ENCODE measurements around the gene COG5. TPM values are rescaled to one million over a fixed set of nuclear protein-coding genes. Genes with fewer than 3 reads are reported as not detected.

Gene COG5
- total RNA-seq, 2 experiments from 2014 or later: 52.0 to 62.8 TPM

GRCh38 chr7:107534139-107534538 lies 29.6 kb downstream of the COG5 start:
- no peak overlapping the region for H3K4me3 Mint-ChIP-seq
- H3K4me1 Mint-ChIP-seq (ENCODE audit: low read depth): peaks cover 37% of the 10 kb centered on the region
- peaks cover 10% of the 10 kb centered on the region for H3K9me3 Mint-ChIP-seq
- H3K27ac Mint-ChIP-seq: no peak overlapping the region
- DNase-seq: no peak
- CTCF ChIA-PET: no interaction called here
- no peaks in the 10 kb centered on the region for H3K27me3 Mint-ChIP-seq (ENCODE audit: low read depth)
- peaks cover 51% of the 10 kb centered on the region for H3K36me3 Mint-ChIP-seq (ENCODE audit: low read depth)
- intact Hi-C loops (cut with micrococcal nuclease): no loop called here

GRCh38 chr7:107530751-107531150 lies 33.0 kb downstream of the COG5 start:
- H3K36me3 Mint-ChIP-seq (ENCODE audit: low read depth): peaks cover 33% of the 10 kb centered on the region
- CTCF ChIA-PET: interaction anchor here (0.6 kb wide), 1 partner anchor 1012 kb away, joined by 4 read pairs; no protein-coding TSS in a partner anchor

GRCh38 chr7:107528461-107528860 lies 35.3 kb downstream of the COG5 start:
- DNase-seq: no peak
- Mint-ChIP-seq H3K27ac (no peak overlapping the region), H3K4me1 (ENCODE audit: low read depth) (peaks cover 19% of the 10 kb centered on the region), H3K36me3 (ENCODE audit: low read depth) (peaks cover 24% of the 10 kb centered on the region), H3K4me3 (no peak overlapping the region), H3K27me3 (ENCODE audit: low read depth) (no peaks in the 10 kb centered on the region), H3K9me3 (no peaks in the 10 kb centered on the region)
- CTCF ChIA-PET: no interaction called here
- intact Hi-C loops (cut with micrococcal nuclease): no loop called here

More at GRCh38 chr7:107530751-107531150, 33.0 kb downstream of the COG5 start:
- no peaks in the 10 kb centered on the region for H3K27me3 Mint-ChIP-seq (ENCODE audit: low read depth)
- H3K27ac Mint-ChIP-seq: no peak overlapping the region
- H3K4me3 Mint-ChIP-seq: no peak overlapping the region
- H3K4me1 Mint-ChIP-seq (ENCODE audit: low read depth): peaks cover 38% of the 10 kb centered on the region
- DNase-seq: no peak
- intact Hi-C loops (cut with micrococcal nuclease): no loop called here
- H3K9me3 Mint-ChIP-seq: peaks cover 5% of the 10 kb centered on the region

- no peak overlapping the region for H3K4me3 Mint-ChIP-seq
- H3K27me3 Mint-ChIP-seq (ENCODE audit: low read depth): no peaks in the 10 kb centered on the region
- H3K4me1 Mint-ChIP-seq (ENCODE audit: low read depth): peaks cover 12% of the 10 kb centered on the region
- DNase-seq: no peak
- peaks cover 24% of the 10 kb centered on the region for H3K36me3 Mint-ChIP-seq (ENCODE audit: low read depth)
- CTCF ChIA-PET: no interaction called here
- intact Hi-C loops (cut with micrococcal nuclease): no loop called here
- H3K9me3 Mint-ChIP-seq: no peaks in the 10 kb centered on the region
- no peak overlapping the region for H3K27ac Mint-ChIP-seq
Observed at GRCh38 chr7:107527196-107527595, 36.5 kb downstream of the COG5 start.

- Mint-ChIP-seq H3K4me3 (no peak overlapping the region), H3K4me1 (ENCODE audit: low read depth) (peaks cover 10% of the 10 kb centered on the region), H3K27me3 (ENCODE audit: low read depth) (no peaks in the 10 kb centered on the region), H3K9me3 (no peaks in the 10 kb centered on the region), H3K27ac (no peak overlapping the region), H3K36me3 (ENCODE audit: low read depth) (peaks cover 29% of the 10 kb centered on the region)
- intact Hi-C loops (cut with micrococcal nuclease): no loop called here
- no peak for DNase-seq
- CTCF ChIA-PET: no interaction called here
Observed at GRCh38 chr7:107526672-107527071, 37.0 kb downstream of the COG5 start.

GRCh38 chr7:107506674-107507339 lies 56.9 kb downstream of the COG5 start:
- H3K36me3 Mint-ChIP-seq (ENCODE audit: low read depth): peaks cover 18% of the 10 kb centered on the region
- CTCF ChIA-PET: interaction anchor here (0.7 kb wide), 1 partner anchor 45 kb away, joined by 3 read pairs; no protein-coding TSS in a partner anchor
- no peak overlapping the region for H3K27ac Mint-ChIP-seq
- no peak overlapping the region for H3K4me3 Mint-ChIP-seq
- H3K4me1 Mint-ChIP-seq (ENCODE audit: low read depth): peaks cover 14% of the 10 kb centered on the region
- intact Hi-C loops (cut with micrococcal nuclease): no loop called here
- no peaks in the 10 kb centered on the region for H3K27me3 Mint-ChIP-seq (ENCODE audit: low read depth)
- peaks cover 1% of the 10 kb centered on the region for H3K9me3 Mint-ChIP-seq
- DNase-seq: no peak

GRCh38 chr7:107505997-107506673 lies 57.6 kb downstream of the COG5 start:
- peak; percentile 66 for DNase-seq
- Mint-ChIP-seq H3K27ac (no peak overlapping the region), H3K36me3 (ENCODE audit: low read depth) (peaks cover 18% of the 10 kb centered on the region), H3K9me3 (peaks cover 1% of the 10 kb centered on the region), H3K4me3 (no peak overlapping the region), H3K27me3 (ENCODE audit: low read depth) (no peaks in the 10 kb centered on the region), H3K4me1 (ENCODE audit: low read depth) (peaks cover 14% of the 10 kb centered on the region)
- CTCF ChIA-PET: no interaction called here
- intact Hi-C loops (cut with micrococcal nuclease): no loop called here

- peaks cover 15% of the 10 kb centered on the region for H3K36me3 Mint-ChIP-seq (ENCODE audit: low read depth)
- H3K4me1 Mint-ChIP-seq (ENCODE audit: low read depth): peaks cover 14% of the 10 kb centered on the region
- no peaks in the 10 kb centered on the region for H3K9me3 Mint-ChIP-seq
- no peaks in the 10 kb centered on the region for H3K27me3 Mint-ChIP-seq (ENCODE audit: low read depth)
- H3K4me3 Mint-ChIP-seq: no peak overlapping the region
- intact Hi-C loops (cut with micrococcal nuclease): no loop called here
- no peak overlapping the region for H3K27ac Mint-ChIP-seq
- CTCF ChIA-PET: no interaction called here
- no peak for DNase-seq
Observed at GRCh38 chr7:107505362-107505761, 58.4 kb downstream of the COG5 start.

GRCh38 chr7:107503687-107504086 lies 60.0 kb downstream of the COG5 start:
- no peak for DNase-seq
- Mint-ChIP-seq H3K4me1 (ENCODE audit: low read depth) (peaks cover 18% of the 10 kb centered on the region), H3K36me3 (ENCODE audit: low read depth) (peaks cover 13% of the 10 kb centered on the region), H3K9me3 (no peaks in the 10 kb centered on the region), H3K27ac (no peak overlapping the region), H3K4me3 (no peak overlapping the region), H3K27me3 (ENCODE audit: low read depth) (no peaks in the 10 kb centered on the region)
- CTCF ChIA-PET: interaction anchor here (0.6 kb wide), 1 partner anchor 27 kb away, joined by 3 read pairs; no protein-coding TSS in a partner anchor
- intact Hi-C loops (cut with micrococcal nuclease): loop anchor here (5.0 kb wide), 1 partner anchor 301 kb away; no protein-coding TSS in a partner anchor

- Mint-ChIP-seq H3K9me3 (peaks cover 4% of the 10 kb centered on the region), H3K4me1 (ENCODE audit: low read depth) (peaks cover 17% of the 10 kb centered on the region), H3K27me3 (ENCODE audit: low read depth) (no peaks in the 10 kb centered on the region), H3K27ac (no peak overlapping the region), H3K36me3 (ENCODE audit: low read depth) (peaks cover 11% of the 10 kb centered on the region), H3K4me3 (no peak overlapping the region)
- intact Hi-C loops (cut with micrococcal nuclease): loop anchor here (5.0 kb wide), 1 partner anchor 300 kb away; no protein-coding TSS in a partner anchor
- DNase-seq: no peak
- CTCF ChIA-PET: no interaction called here
Observed at GRCh38 chr7:107502797-107503196, 60.9 kb downstream of the COG5 start.

- peaks cover 5% of the 10 kb centered on the region for H3K9me3 Mint-ChIP-seq
- DNase-seq: no peak
- intact Hi-C loops (cut with micrococcal nuclease): loop anchor here (5.0 kb wide), 1 partner anchor 300 kb away; no protein-coding TSS in a partner anchor
- H3K4me1 Mint-ChIP-seq (ENCODE audit: low read depth): peaks cover 17% of the 10 kb centered on the region
- CTCF ChIA-PET: interaction anchor here (0.6 to 1.8 kb wide), 2 partner anchors 38 to 77 kb away, joined by 4 to 7 read pairs; no protein-coding TSS in a partner anchor
- no peak overlapping the region for H3K4me3 Mint-ChIP-seq
- H3K27ac Mint-ChIP-seq: no peak overlapping the region
- peaks cover 10% of the 10 kb centered on the region for H3K36me3 Mint-ChIP-seq (ENCODE audit: low read depth)
- no peaks in the 10 kb centered on the region for H3K27me3 Mint-ChIP-seq (ENCODE audit: low read depth)
Observed at GRCh38 chr7:107502154-107502553, 61.6 kb downstream of the COG5 start.

- Mint-ChIP-seq H3K27ac (no peak overlapping the region), H3K9me3 (peaks cover 5% of the 10 kb centered on the region), H3K4me1 (ENCODE audit: low read depth) (peaks cover 16% of the 10 kb centered on the region), H3K27me3 (ENCODE audit: low read depth) (no peaks in the 10 kb centered on the region), H3K4me3 (no peak overlapping the region), H3K36me3 (ENCODE audit: low read depth) (peaks cover 12% of the 10 kb centered on the region)
- peak; percentile 48 for DNase-seq
- CTCF ChIA-PET: interaction anchor here (0.6 to 1.8 kb wide), 5 partner anchors 37 to 351 kb away, joined by 3 to 7 read pairs (median 4); partner anchors contain the start of gene CBLL1
- intact Hi-C loops (cut with micrococcal nuclease): loop anchor here (2.0 to 5.0 kb wide), 2 partner anchors 299 to 355 kb away; no protein-coding TSS in a partner anchor
Observed at GRCh38 chr7:107501593-107501992, 62.1 kb downstream of the COG5 start.

Data from activated naive CD4-positive, alpha-beta T cell treated with anti-CD3 and anti-CD28 coated beads for 36 hours (primary cell).